Testis (tissue), 3 donors: ENCODE data around the gene REEP3. TPM values are rescaled to one million over a fixed set of nuclear protein-coding genes. Genes with fewer than 3 reads are reported as not detected.

Source experiments
- DNase-seq: peaks from one replicate; pipeline ENCODE4 v3.0.0-alpha.2; 2019
- H3K27ac ChIP-seq, 2 donors: fragments of 200-600 bp; sonication (generic); one replicate each; pipeline ENCODE4 v1.5.1; 2019
- H3K27me3 ChIP-seq: fragments of 200-600 bp; sonication (generic); one replicate; pipeline ENCODE4 v1.5.1; 2019
- H3K36me3 ChIP-seq: fragments of 200-600 bp; sonication (generic); one replicate; pipeline ENCODE4 v1.5.1; 2017; ENCODE audit warnings: low read depth; ENCODE audit errors: missing control alignments
- H3K4me1 ChIP-seq: fragments of 200-600 bp; sonication (generic); one replicate; pipeline ENCODE4 v1.5.1; 2019
- H3K4me3 ChIP-seq, 2 donors: fragments of 200-600 bp; sonication (generic); one replicate each; pipeline ENCODE4 v1.5.1; 2017 to 2019
- H3K9me3 ChIP-seq: fragments of 200-600 bp; sonication (generic); one replicate; pipeline ENCODE4 v1.5.1; 2017
- intact Hi-C: fragments of 100-400 bp; cut with DNase I; formaldehyde crosslinking; loops from one replicate; pipeline ENCODE4 v1.15.1; 2023; ENCODE audit warnings: low total_unique reads
- polyA plus RNA-seq: library from polyadenylated mRNA; stranded (reverse); fragments of 350-450 nt; fragmentation: Illumina TruSeq; extraction: RNeasy Lipid Tissue Mini Kit (QIAGEN cat#74804); gene quantifications from one replicate; pipeline ENCODE4 v1.2.3, GENCODE V29; 2014; ENCODE audit warnings: low read depth, low replicate concordance; ENCODE audit not compliant: insufficient read depth
- small RNA-seq, 2 donors: library from RNA; depleted of rRNA; stranded (forward); fragments of <200 nt; gene quantifications; one replicate each; pipeline ENCODE3, GENCODE V24; 2016
- total RNA-seq, 2 donors: library from RNA; depleted of rRNA; stranded (reverse); fragments of >200 nt; gene quantifications; one replicate each; pipeline ENCODE4 v1.2.3, GENCODE V29; 2016
- TF ChIP-seq, protein P1 (sequence below), 3 experiments: fragments of 450-650 bp in 2 of 3; fragments of 200-600 bp in 1 of 3; sonication (generic) in 1 of 3; IDR thresholded peaks; one replicate each; pipeline ENCODE4 v1.5.1; 2016 to 2019; ENCODE audit warnings: antibody characterized with exemption in 3 of 3, mild to moderate bottlenecking in 2 of 3, moderate library complexity in 1 of 3

Gene REEP3
- total and polyA plus RNA-seq, 3 donors from 2014 or later = 18.4 to 45.2 (median 20.3) TPM

DNA sequence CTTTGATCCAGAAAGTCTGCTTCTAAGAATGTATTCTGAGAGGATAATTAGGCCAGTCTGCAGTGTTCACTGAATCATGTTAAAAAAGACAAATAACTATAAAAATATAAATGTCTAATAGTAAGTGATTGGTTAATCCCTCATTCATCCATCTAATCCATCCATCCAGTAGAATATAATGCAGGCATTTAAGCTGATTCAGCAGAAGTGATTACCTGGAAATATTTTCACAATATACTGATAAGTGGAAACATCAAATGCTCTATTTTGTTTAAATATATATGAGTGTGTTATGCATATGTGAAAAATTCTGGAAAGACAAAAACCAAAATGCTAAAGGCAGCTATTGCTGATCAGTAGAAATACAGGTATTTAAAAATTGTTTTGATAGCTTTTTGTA, 152.6 kb downstream of the REEP3 start:
- no peaks in the 10 kb centered on the region for H3K9me3 ChIP-seq
- H3K4me3 ChIP-seq = no peak overlapping the region
- H3K27me3 ChIP-seq = no peaks in the 10 kb centered on the region
- H3K27ac ChIP-seq = no peak overlapping the region
- TF ChIP-seq, protein P1, sequence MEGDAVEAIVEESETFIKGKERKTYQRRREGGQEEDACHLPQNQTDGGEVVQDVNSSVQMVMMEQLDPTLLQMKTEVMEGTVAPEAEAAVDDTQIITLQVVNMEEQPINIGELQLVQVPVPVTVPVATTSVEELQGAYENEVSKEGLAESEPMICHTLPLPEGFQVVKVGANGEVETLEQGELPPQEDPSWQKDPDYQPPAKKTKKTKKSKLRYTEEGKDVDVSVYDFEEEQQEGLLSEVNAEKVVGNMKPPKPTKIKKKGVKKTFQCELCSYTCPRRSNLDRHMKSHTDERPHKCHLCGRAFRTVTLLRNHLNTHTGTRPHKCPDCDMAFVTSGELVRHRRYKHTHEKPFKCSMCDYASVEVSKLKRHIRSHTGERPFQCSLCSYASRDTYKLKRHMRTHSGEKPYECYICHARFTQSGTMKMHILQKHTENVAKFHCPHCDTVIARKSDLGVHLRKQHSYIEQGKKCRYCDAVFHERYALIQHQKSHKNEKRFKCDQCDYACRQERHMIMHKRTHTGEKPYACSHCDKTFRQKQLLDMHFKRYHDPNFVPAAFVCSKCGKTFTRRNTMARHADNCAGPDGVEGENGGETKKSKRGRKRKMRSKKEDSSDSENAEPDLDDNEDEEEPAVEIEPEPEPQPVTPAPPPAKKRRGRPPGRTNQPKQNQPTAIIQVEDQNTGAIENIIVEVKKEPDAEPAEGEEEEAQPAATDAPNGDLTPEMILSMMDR (IDR thresholded peaks at IDR 0.05) = no peak
- no peak for DNase-seq
- peaks cover 20% of the 10 kb centered on the region for H3K4me1 ChIP-seq
- H3K36me3 ChIP-seq = no peaks in the 10 kb centered on the region
- intact Hi-C loops = no loop called here

Small RNA genes lying within 50 kb of the gene (small RNA-seq; reads per million reads assigned to genes)
- gene AC022022.1 = 0 reads per million in 2 donors

Other genes with a start within 250 kb of the REEP3 start
- 100 to 1,000 TPM in 1 of 2 donors, 10 to 100 TPM in 1; 94.6 to 111 TPM for gene JMJD1C, start 55.4 kb upstream of the REEP3 start, total RNA-seq
- gene JMJD1C, start 55.4 kb upstream of the REEP3 start, polyA plus RNA-seq = 29.7 TPM